Glutamatergic neuron (in vitro differentiated cells): Measurements from ENCODE around the gene COQ9. TPM values are rescaled to one million over a fixed set of nuclear protein-coding genes. Genes with fewer than 3 reads are reported as not detected.
A peak's percentile ranks its signal among the peaks of the same experiment; 100 is the strongest.

Experiments
- DNase-seq: peaks from one replicate; pipeline ENCODE4 v3.0.0; 2022
- H3K27ac Mint-ChIP-seq: one replicate; pipeline ENCODE4 v1.8.0; 2020; ENCODE audit warnings: mild to moderate bottlenecking, mixed read lengths, inconsistent platforms; ENCODE audit not compliant: unreplicated experiment
- H3K27me3 Mint-ChIP-seq: one replicate; pipeline ENCODE4 v1.8.0; 2020; ENCODE audit warnings: mild to moderate bottlenecking, moderate library complexity, mixed read lengths, inconsistent platforms; ENCODE audit not compliant: unreplicated experiment
- H3K36me3 Mint-ChIP-seq: one replicate; pipeline ENCODE4 v1.8.0; 2020; ENCODE audit warnings: mild to moderate bottlenecking, mixed read lengths, inconsistent platforms; ENCODE audit not compliant: unreplicated experiment
- H3K4me1 Mint-ChIP-seq: one replicate; pipeline ENCODE4 v1.8.0; 2020; ENCODE audit warnings: mild to moderate bottlenecking, low read depth, mixed read lengths, inconsistent platforms; ENCODE audit not compliant: unreplicated experiment
- H3K4me3 Mint-ChIP-seq: one replicate; pipeline ENCODE4 v1.8.0; 2020; ENCODE audit warnings: mild to moderate bottlenecking, mixed read lengths, inconsistent platforms; ENCODE audit not compliant: unreplicated experiment
- H3K9me3 Mint-ChIP-seq: one replicate; pipeline ENCODE4 v1.8.0; 2020; ENCODE audit warnings: mild to moderate bottlenecking, moderate library complexity, mixed read lengths, inconsistent platforms; ENCODE audit not compliant: unreplicated experiment
- CTCF ChIP-seq: fragments of 200-600 bp; sonication (generic); IDR thresholded peaks from one replicate; pipeline ENCODE4 v1.5.0; 2021; ENCODE audit not compliant: partially characterized antibody, unreplicated experiment
- total RNA-seq: library from RNA; stranded (reverse); fragmentation: NEBNext Ultra II Directional; extraction: Animal tissue kit (Norgen Biotek cat#: 25700); gene quantifications from one replicate; pipeline ENCODE4 v1.2.1, GENCODE V29; 2021; ENCODE audit not compliant: unreplicated experiment

COQ9 gene
- total RNA-seq, 1 donor from 2014 or later: 45.1 TPM

- H3K4me3 Mint-ChIP-seq: no peak overlapping the region
- H3K36me3 Mint-ChIP-seq: no peaks in the 10 kb centered on the region
- H3K27ac Mint-ChIP-seq: no peak overlapping the region
- DNase-seq: no peak
- no peak for TF ChIP-seq CTCF
- peaks cover 3% of the 10 kb centered on the region for H3K9me3 Mint-ChIP-seq
- peaks cover 3% of the 10 kb centered on the region for H3K27me3 Mint-ChIP-seq
- H3K4me1 Mint-ChIP-seq: peaks cover 14% of the 10 kb centered on the region
These were observed 27.8 kb upstream of the COQ9 start for GRCh38 chr16:57419506-57419905.

- H3K27ac Mint-ChIP-seq: no peak overlapping the region
- H3K36me3 Mint-ChIP-seq: peaks cover under 1% of the 10 kb centered on the region
- H3K4me1 Mint-ChIP-seq: peaks cover 8% of the 10 kb centered on the region
- peaks cover 4% of the 10 kb centered on the region for H3K9me3 Mint-ChIP-seq
- peaks cover 2% of the 10 kb centered on the region for H3K27me3 Mint-ChIP-seq
- peak; percentile 50 for TF ChIP-seq CTCF
- peak; percentile 54 for DNase-seq
- no peak overlapping the region for H3K4me3 Mint-ChIP-seq
These were observed 25.0 kb upstream of the COQ9 start for GRCh38 chr16:57422026-57422944.

- DNase-seq: no peak
- peaks cover 1% of the 10 kb centered on the region for H3K9me3 Mint-ChIP-seq
- H3K27ac Mint-ChIP-seq: no peak overlapping the region
- H3K27me3 Mint-ChIP-seq: peaks cover 2% of the 10 kb centered on the region
- peaks cover 4% of the 10 kb centered on the region for H3K4me1 Mint-ChIP-seq
- peaks cover 4% of the 10 kb centered on the region for H3K36me3 Mint-ChIP-seq
- H3K4me3 Mint-ChIP-seq: no peak overlapping the region
- TF ChIP-seq CTCF: no peak
These were observed 24.1 kb upstream of the COQ9 start for GRCh38 chr16:57423152-57423551.

- TF ChIP-seq CTCF: no peak
- Mint-ChIP-seq H3K4me3 (no peak overlapping the region), H3K27ac (no peak overlapping the region), H3K27me3 (no peaks in the 10 kb centered on the region), H3K9me3 (peaks cover 1% of the 10 kb centered on the region), H3K36me3 (peaks cover 4% of the 10 kb centered on the region), H3K4me1 (no peaks in the 10 kb centered on the region)
- DNase-seq: no peak
These were observed 22.7 kb upstream of the COQ9 start for GRCh38 chr16:57424583-57424982.

- Mint-ChIP-seq H3K9me3 (peaks cover 3% of the 10 kb centered on the region), H3K4me1 (no peaks in the 10 kb centered on the region), H3K4me3 (no peak overlapping the region), H3K36me3 (peaks cover 4% of the 10 kb centered on the region), H3K27me3 (no peaks in the 10 kb centered on the region), H3K27ac (no peak overlapping the region)
- no peak for TF ChIP-seq CTCF
- DNase-seq: no peak
These were observed 20.9 kb upstream of the COQ9 start for GRCh38 chr16:57426356-57426755.
